GM19043 (cell line): ENCODE results near the gene LRRC14B.

Experiments
- ATAC-seq: cut with Tn5 transposase; IDR thresholded peaks from one replicate; pipeline ENCODE4 v1.9.1; 2021; ENCODE audit warnings: low read depth; ENCODE audit not compliant: unreplicated experiment

LRRC14B gene

DNA sequence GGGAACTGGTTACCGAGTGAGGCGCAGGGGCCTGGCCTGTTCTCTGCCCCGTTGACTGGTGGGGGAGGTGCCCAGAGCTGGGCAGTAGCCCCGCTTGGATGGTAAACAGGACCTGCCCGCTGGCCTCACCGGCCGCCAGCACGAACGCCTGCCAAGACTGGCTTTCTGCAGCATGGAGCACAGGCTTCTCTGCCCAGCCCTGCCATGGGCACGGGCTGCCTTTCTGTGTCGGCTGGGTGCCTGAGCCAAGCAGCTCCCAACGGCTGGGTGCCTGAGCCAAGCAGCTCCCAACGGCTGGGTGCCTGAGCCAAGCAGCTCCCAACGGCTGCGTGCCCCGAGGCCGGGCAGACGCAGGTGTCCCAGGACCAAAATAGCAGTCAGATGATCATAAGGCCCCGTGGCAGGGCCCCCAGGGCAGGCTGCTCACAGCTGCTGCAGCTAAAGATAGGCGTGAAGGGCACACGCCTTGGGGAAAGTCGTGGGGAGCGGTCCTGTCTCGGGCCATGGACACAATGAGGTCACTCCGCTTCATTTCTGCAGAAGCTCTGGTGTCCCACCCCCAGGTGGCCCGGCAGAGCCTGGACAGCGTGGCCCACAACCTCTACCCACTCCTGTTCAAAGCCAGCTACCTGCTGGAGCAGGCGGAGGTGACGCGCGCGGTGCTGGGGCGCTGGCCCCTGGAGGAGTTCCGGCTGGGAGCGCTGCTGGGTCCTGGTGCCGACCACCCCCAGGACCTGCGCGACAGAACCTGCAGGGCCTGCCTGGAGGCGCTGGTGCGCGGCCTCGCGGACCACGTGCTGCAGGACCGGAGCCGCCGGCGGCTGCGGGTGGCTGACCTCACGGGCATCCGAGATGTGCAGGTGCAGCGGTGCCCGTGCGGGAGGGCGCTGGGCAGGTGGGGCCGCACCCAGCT is at the start of gene LRRC14B:
Gene LRRC14B, plus strand, starts transcription at position 460 of the 913 bp plus-strand sequence. Its CDS starts 44 bp downstream, at position 504.
- peak; percentile 35 for ATAC-seq

DNA sequence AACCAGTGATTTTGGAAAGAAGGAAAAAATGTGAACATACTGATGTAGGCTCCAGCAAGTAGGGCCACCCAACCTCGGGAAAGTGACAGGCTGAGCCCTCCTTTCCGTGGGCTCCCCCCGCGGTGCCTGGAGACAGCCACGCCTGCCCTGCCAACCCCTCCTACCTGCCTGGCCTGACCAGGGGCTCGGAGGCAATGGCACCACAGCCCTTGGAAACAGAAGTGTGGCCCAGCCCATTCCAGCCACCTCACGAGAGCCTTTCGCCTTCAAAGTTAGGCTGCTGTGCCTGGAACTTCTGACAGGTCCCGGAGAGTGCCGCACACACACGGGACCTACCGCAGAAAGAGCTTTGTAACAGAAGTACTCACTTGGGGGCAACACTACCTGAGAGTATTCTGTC is 49.5 kb upstream of the LRRC14B start:
- no peak for ATAC-seq

DNA sequence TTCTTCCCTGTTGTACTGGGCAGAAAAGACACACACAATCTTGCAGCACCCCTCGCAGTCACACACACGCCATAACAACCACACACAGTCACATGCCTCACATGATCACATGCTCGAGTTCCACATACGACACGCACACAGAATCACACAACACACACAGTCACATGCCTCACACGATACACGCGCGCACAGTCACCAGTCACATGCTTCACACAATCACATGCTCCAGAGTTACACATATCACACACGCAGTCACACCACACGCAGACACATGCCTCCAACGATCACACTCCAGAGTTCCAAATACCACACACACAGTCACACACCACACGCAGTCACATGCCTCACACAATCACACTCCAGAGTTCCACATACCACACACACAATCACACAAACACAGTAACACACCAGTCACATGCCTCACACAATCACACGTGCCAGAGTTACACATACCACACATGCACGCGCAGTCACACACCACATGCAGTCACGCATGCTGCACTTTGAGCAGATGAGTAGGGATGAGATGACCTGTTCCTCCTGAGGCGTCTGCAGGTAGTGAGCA is 49.0 kb upstream of the LRRC14B start:
- ATAC-seq = no peak

DNA sequence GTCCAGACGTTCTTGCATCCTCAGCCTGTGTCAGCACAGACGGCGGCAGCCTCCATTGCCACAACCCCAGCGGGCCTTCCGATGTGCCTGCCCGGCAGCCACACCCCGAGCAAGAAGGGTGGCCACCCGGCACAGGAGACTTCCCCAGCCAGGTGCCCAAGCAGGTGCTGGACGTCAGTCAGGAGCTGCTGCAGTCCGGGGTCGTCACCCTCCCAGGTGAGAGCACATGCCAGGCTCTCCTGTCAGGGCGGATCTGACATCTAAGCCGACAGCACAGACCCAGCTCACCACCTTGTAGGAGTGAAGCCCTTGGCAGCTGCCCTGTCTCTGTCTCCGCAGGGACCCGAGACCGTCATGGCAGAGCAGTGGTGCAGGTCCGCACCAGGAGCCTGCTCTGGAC is 48.3 kb upstream of the LRRC14B start:
- no peak for ATAC-seq

DNA sequence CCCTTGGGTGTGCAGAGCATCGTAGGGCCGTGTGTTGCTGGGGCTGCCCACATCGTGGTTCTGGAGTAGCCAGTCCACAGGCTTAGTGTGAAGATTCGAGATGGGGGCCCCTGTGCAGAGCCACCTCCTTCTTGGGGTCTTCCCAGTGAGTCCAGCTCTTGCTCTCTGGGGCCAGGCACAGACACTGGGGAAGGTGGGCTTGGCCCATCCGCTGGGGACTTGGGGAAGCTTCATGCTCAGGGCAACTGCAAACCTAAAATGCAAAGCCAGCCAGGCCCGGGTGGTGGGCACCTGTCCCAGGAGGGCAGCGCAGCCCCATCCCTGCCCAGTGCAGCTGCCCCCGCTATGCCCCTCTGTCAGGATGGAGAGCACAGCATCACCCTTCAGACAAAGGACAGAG is 46.4 kb upstream of the LRRC14B start:
- no peak for ATAC-seq

DNA sequence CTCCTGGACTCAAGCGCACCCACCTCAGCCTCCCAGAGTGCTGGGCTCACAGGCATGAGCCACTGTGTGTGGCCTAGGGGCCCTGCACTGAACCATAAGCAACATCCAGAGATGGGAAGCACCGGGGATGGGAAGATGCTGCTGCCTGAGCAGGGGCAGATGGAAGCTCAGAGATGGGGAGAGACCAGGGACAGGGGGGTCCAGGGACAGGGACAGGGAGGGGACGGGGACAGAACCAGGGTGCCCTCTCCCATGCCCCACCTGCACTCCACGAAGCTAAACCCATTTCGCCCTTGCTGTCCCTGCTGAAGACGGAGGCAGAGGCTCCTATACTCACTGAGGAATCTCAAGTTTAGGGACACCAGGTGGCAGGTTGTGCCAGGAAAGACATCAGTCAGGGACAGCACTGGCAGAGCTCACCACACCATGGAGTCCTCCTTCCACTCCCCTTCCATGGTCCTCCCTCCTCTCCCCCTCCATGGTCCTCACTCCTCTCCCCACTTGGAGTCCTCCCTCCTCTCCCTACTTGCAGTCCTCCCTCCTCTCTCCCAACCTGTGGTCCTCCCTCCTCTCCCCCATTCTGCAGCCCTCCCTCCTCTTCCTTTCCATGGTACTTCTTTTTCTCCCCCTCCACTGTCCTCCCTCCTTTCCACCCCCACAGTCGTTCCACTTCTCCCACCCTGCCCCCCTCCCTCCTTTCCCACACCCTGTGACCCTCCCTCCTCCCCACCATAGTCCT is 45.5 kb upstream of the LRRC14B start:
- no peak for ATAC-seq

DNA sequence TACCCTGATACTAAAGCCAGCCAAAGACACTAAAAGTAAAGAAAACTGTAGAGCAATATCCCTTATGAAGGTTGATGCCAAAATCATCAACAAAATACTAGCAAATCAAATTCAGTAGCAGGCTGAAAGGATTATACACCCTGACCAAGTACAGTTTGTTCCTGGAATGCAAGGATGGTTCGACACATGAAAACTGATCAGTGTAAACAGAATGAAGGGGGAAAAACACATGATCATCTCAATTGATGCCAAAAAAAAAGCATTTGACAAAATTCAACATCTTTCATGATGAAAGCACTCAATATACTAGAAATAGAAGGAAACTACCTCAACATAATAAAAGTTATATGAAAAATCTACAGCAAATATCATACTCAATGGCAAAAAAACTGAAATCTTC is 43.5 kb upstream of the LRRC14B start:
- no peak for ATAC-seq

DNA sequence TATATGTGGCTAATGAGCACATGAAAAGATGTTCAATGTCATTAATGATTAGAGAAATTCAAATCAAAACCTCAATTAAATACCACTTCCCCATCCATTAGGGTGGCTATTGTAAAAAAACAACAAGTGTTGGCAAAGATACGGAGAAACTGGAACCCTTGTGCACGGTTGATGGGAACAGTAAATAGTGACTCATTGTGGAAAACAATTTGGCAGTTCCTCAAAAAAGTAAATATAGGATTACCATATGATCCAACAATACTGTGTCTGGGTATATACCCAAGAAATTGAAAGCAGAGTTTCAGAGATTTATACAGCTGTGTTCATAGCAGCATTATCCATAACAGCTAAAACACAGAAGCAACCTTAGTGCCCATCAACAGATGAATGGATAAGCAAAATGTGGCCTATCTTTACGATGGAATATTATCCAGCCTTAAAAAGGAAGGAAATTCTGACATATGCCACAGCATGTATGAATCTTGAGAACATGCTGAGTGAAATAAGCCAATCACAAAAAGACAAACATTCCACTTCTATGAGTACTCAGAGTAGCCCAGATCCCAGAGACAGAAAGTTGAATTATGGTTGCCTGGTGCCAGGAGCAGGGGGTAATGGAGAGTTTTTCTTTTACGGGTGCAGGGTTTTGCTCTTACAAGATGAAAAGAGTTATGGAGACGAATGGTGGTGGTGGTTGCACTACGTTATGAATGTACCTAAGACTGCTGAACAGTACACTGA is 41.4 kb upstream of the LRRC14B start:
- no peak for ATAC-seq

DNA sequence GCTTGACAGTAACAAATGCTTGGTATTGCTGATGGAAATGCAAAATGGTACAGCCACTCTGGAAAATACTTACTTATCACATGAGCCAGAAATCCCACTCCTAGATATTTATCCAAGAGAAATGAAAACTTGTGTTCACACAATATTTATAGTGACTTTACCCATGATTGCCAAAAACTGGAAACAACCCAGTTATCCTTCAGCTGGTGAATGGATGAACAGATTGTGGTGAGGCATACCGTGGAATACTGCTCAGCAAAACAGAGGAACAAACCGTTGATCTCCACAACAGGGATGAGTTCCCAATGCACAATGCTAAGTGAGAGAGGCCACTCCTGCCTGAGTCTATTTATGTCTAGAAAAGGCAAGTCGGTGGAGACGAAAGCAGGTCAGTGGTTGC is 40.5 kb upstream of the LRRC14B start:
- ATAC-seq = no peak

DNA sequence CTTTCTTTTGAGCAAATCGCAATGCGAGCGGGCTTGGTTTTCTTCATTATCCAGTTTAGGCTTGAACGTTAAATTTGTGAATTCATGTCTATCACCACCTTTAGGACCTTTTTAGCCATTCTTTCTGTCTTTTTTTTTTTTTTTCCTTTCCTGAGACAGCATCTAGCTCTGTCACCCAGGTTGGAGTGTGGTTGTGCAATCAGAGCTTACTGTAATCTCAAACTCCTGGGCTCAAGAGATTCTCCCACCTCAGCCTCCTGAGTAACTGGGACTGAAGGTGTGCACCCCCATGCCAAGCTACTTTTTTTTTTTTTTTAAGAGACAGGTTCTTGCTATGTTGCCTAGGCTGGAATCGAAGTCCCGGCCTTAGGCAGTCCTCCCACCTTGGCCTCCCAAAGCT is 39.2 kb upstream of the LRRC14B start:
- no peak for ATAC-seq

DNA sequence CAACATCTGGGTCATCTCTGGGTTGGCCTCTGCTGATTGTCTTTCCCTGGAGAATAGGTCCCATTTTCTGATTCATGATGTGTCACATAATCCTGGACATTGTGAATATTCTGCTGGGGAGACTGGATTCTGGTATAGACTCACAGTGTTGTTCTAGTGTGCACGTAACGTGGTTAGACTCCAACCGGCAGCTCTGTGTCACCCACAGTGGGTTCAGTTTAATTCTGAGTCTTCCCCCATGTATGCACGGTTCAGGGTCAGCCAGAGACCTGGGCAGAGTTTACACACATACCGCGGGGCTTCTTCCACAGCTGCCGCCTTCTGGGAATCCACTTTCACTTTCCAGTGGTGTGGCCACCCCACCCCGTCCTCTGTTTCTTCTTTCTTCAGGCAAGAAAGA is 38.0 kb upstream of the LRRC14B start:
- no peak for ATAC-seq

DNA sequence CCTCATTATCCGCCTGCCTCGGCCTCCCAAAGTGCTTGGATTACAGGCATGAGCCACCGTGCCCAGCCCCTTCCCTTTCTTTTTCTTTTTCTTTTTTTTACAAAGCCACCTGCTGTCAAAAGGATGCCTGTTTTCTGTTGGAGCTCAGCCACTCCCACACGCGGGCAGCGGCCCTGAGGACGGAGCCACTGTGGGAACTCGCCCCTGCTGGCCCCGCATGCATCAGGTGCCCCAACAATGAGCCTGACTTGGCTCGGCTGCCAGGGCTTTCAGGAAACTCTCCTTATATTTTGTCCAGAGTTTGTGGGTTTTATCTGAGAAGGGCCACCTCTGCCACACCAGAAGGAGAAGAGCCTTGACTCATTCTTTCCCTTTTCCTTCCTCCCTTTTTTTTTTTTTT is 37.1 kb upstream of the LRRC14B start:
- no peak for ATAC-seq

DNA sequence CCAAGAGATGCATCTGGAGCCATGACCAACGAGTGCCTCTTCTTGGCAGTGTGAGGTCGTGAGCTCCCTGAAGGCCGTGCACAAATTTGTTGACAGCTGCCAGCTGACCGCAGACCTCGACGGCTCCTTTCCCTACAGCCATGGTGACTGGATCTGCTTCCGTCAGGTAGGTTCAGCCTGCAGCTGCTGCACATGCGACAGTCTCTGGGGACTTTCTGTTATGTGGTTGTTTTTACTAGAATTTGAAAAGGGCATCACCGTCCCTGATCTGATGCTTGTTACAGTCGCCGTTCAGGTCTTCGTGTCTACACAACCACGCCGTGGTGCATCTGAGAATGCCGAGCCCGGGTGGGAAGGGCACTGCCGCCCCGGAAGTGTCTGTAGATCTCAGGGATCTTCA is 36.5 kb upstream of the LRRC14B start:
- ATAC-seq = no peak

DNA sequence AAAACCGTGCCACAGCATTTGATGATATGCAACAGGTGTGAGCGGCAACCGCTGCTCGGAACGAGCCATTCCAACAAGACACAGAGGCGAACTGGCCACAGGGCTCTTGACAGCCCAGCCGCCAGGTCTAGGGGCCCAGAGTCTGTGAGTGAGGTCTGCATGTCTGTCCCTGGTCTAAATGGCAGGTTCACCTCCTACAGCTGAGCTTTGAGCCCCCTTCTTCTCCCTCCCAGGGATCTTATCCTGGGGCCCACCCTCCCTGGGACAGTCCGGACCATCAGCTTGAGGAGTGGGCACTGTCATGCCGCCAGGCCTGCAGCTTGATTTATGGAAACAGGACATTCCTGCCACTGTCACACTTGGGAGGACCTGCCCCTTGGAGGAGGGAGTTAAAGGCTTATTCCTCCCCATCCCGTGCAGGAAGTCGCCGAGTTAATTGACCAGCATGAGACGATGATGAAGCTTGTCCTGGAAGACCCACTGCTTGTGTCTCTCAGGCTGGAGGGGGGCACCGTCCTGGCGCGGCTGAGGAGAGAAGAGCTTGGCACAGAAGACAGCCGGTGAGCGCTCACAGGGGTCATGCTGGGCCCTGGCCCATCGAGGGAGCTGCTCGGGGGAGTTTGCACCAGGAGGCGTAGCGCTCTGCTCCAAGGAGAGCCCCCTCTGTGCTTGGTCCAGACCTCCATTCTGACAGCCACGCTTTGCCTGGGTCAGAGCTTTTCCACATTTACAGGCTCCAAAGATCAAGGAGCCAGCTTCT is 35.5 kb upstream of the LRRC14B start:
- no peak for ATAC-seq

DNA sequence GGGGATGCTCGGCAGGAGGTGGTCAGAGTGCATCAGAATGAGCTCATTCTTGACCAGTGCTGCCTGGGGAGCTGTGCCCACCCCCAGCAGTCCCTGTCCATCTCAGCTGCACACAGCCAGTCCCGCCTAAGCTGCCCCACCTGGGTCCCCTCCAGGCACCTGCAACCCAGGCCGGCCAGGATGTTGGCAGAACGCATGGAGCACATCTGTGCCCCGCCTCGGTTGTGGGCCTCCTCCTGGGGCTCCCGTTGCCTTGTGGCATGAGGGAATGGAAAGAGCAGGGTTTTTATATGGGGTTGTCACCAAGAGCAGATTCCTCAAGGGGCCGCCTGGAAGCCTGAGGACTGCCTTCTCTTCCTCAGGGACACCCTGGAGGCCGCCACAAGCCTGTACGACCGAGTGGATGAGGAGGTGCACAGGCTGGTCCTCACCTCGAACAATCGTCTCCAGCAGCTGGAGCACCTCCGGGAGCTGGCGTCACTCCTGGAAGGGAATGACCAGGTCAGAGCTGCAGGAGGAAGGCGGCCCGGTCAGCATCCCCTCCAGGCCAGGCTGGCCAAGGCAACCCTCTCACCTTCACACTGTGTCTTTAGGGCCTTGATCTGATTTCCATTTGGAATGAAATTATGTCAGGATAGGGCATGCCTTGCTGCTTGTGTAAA is 34.8 kb upstream of the LRRC14B start:
- ATAC-seq = no peak

DNA sequence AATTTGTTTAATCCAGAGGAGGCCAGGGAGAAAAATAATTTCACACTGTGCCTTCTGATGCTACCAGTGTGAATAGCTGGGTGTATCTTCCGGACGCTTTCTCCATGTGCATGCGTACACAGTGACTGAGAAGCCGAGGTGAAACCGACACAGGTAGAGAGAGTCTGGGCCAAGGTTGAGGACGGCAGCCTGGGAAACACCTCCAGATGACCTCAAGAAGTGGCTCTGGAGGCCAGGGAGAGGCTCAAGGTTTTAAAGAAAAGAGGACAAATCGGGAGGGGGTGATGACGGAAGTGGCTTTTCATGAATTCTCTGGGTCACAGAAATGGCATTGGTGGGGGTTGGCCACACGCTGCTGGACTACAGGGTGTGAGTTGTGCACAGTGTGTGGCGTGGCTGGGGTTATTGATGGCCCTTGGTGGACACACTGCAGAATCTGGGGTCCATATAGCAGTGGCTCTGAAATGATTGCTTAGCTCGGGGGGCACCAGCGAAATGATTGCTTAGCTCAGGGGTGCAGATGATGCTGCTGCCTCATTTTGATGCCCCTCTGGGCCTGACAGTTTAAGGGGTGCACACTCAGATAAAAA is 34.1 kb upstream of the LRRC14B start:
- ATAC-seq = no peak

DNA sequence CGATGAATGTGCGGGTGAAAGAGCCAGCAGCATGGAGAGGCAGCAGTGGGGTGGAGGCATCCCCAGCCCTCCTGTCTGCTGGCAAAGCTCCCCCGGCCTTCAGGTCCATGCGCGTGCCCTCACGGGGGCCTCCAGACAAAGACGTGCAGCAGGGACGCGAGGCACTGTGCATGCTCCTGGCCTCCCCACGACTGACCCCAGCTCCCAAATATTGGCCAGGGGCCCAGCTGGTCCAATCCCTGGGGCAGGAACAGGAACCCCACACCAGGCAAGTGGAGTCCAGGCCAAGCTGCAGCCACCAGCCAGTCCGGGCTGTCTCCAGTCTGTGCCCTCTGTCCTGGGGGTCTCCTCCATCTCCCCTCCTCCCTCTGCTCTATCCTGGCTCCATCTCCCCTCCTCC is 33.5 kb upstream of the LRRC14B start:
- ATAC-seq = no peak

DNA sequence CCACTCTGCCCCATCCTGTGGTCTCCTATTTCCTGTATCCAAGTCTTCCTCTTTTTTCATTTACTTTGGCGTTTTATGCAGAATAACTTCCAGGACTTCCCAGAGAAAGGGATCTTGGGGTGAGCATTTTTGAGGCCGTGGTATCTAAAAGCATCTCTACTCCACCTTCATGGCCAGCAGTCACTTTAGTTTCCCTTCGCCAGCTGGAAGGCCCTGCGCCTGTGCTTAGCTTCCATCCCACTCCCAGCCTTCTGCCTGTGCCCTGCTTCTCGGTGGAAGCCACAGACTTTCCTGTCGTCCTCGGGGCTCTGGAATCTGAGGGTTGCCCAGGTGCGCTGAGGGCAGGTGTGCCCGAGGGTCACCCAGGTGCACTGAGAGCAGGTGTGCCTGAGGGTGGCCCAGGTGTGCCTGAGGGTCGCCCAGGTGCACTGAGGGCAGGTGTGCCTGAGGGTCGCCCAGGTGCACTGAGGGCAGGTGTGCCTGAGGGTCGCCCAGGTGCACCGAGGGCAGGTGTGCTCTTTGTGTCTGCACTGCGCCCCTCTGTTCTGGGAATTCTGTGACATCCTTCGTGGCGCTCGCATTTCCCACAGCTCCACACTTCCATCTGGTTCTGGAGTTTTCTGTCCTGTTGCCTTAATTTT is 32.4 kb upstream of the LRRC14B start:
- ATAC-seq = no peak
